AG04450 (cell line): ENCODE results near the gene NEURL1. TPM values are rescaled to one million over a fixed set of nuclear protein-coding genes. Genes with fewer than 3 reads are reported as not detected.

Experiments used
- CTCF ChIA-PET: fragments of 300-600, 350-600 bp; formaldehyde crosslinking; extraction: SDS; loops from one replicate; lab custom pipeline; 2022; ENCODE audit warnings: antibody characterized with exemption, inconsistent platforms; lab: Charles Lee
- POLR2A ChIA-PET: fragments of 350-600 bp; formaldehyde crosslinking; extraction: SDS; loops from one replicate; lab custom pipeline; 2021; ENCODE audit warnings: antibody characterized with exemption, inconsistent platforms; lab: Yijun Ruan, JAX
- DNase-seq: peaks from one replicate; pipeline ENCODE4 v3.0.0-alpha.2; 2011; ENCODE audit warnings: low read depth, low spot score
- H3K27ac ChIP-seq: one replicate; pipeline ENCODE4 v1.5.1; 2012; ENCODE audit warnings: low read depth, low read length, control low read depth
- H3K27me3 ChIP-seq: one replicate; pipeline ENCODE4 v1.6.0; 2012; ENCODE audit warnings: low read length; ENCODE audit not compliant: control insufficient read depth, insufficient read depth
- H3K4me3 ChIP-seq: 2 replicates; pipeline ENCODE4 v1.5.1; 2011; ENCODE audit warnings: mild to moderate bottlenecking, low read depth, low read length, control low read depth
- H3K9me3 ChIP-seq: 2 replicates; pipeline ENCODE4 v1.5.1; 2012; ENCODE audit warnings: low read length; ENCODE audit not compliant: control insufficient read depth, insufficient read depth
- polyA plus RNA-seq: library from polyadenylated mRNA; depleted of rRNA; stranded (reverse); fragments of >200 nt; gene quantifications from 2 replicates; pipeline ENCODE4 v1.2.3, GENCODE V29; 2011
- TF ChIP-seq, protein P1 (sequence below): IDR thresholded peaks from 2 replicates; pipeline ENCODE4 v1.5.1; 2011; ENCODE audit warnings: low read depth, low read length, control low read depth, inconsistent platforms

NEURL1 gene
- polyA plus RNA-seq, 1 experiment, result 0.67 TPM

DNA sequence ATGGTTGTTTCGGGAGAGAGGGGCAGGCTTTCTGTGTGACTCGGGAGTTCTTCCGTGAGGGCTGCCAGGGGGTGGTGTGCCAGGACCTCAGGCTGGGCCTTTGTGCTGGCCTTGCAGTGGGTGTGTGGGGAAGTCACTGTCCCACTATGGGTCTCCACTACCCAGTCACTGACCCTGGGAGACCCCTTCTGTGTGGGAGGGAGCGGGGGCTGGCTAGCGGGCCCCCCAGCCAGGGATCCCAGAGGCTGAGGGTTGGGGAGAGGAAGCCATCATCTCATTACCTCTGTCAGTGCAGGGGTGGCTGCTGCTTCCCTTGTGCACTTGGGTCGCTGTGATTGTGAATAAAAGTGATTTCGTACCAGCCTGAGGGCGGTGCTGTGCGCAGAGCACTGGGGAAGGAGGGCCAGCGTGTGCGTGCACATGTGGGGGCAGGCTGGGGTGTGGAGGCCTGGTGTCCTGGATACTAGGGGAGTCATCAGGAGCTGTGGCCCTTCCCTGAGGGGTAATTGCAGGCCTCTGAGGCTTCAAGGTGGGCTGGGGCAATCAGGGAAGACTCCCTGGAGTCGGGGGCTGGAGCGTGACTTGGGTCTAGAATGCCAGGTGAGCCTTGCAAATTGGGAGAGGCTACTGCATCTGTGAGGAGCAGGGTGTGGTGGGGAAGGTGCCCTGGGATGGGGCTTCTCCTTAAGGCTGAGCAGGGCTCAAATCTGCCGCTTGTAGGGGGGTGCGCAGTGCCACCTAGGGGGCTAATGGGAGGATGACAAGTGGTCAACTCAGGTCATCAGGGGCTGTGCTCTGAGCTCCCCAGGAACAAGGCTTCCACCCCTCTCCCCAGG lies 98.9 kb downstream of the NEURL1 start:
- no peak for DNase-seq
- POLR2A ChIA-PET, result no interaction called here
- Histone ChIP-seq H3K27ac (no peak overlapping the region), H3K27me3 (no peaks in the 10 kb centered on the region), H3K9me3 (no peaks in the 10 kb centered on the region), H3K4me3 (no peak overlapping the region)
- TF ChIP-seq, protein P1, sequence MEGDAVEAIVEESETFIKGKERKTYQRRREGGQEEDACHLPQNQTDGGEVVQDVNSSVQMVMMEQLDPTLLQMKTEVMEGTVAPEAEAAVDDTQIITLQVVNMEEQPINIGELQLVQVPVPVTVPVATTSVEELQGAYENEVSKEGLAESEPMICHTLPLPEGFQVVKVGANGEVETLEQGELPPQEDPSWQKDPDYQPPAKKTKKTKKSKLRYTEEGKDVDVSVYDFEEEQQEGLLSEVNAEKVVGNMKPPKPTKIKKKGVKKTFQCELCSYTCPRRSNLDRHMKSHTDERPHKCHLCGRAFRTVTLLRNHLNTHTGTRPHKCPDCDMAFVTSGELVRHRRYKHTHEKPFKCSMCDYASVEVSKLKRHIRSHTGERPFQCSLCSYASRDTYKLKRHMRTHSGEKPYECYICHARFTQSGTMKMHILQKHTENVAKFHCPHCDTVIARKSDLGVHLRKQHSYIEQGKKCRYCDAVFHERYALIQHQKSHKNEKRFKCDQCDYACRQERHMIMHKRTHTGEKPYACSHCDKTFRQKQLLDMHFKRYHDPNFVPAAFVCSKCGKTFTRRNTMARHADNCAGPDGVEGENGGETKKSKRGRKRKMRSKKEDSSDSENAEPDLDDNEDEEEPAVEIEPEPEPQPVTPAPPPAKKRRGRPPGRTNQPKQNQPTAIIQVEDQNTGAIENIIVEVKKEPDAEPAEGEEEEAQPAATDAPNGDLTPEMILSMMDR, result peak; percentile 77
- CTCF ChIA-PET, result interaction anchor here (0.6 to 7.2 kb wide), 24 partner anchors 8 to 175 kb away, joined by 3 to 146 read pairs (median 4); no protein-coding TSS in a partner anchor

DNA sequence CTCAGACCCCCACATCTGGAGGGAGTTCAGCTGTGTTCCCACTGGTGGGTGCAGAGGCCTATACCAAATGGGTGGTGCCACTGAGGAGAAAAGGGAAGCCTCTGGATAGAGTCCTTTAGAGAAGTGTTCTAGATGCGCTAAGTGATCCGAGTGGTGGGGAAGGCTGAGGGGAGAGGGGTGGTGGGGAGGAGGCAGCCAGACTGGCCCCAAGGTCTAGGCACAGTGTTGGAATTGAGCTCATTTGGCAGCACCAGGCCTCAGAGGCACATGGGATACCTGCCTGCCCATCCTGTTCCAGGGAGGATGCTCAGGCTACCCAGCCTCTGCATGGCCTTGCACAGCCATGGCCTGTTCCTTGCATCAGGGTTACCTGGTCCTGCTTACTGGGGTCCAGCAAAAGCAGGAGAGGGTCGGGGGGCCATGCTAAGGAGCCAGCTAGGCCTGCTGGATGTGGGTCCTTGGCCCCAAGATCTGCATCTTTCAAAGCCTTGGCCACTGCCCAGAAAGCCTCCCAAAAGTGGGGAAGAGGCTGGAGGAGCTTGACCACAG lies 99.6 kb downstream of the NEURL1 start:
- no peak for DNase-seq
- H3K4me3 ChIP-seq, result no peak overlapping the region
- no peak overlapping the region for H3K27ac ChIP-seq
- CTCF ChIA-PET, result interaction anchor here (0.6 to 7.2 kb wide), 24 partner anchors 9 to 176 kb away, joined by 3 to 146 read pairs (median 4); no protein-coding TSS in a partner anchor
- TF ChIP-seq, protein P1, result no peak
- H3K27me3 ChIP-seq, result no peaks in the 10 kb centered on the region
- H3K9me3 ChIP-seq, result no peaks in the 10 kb centered on the region
- POLR2A ChIA-PET, result no interaction called here

DNA sequence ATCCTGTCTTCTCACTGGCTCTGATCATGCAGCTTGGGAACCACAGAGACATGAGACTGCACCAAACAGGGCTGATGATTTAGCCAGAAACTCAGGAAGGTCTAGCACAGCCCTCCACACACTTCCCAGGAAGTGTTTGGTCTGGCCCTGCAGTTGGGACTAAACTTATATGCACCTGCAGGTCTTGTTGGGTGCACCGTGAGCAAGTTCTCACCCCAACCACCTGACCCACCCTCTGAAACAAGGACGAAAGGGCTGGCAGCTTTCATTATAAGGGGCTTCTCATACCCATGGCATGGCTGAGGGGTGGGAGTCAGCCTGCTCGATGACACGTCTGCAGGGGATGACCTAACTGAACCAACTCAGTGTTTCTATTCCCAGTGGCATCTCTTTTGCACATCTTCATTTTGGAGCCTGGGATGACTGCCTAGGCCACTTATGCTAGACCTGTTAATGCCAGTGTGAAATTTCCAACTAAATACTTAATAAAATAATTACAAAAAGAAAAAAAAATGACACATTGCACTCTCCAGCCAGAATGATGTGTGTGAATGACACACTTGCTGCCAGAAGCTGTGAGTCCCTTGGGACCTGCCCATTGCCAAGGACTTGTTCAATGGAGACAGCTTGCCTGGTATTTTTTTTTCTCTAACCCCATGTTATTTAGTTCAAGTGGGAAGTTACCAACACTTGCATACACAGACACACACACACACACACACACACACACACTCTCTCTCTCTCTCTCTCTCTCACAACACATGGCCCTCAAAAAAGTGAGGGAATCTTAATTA lies 102.6 kb downstream of the NEURL1 start:
- CTCF ChIA-PET, result interaction anchor here (1.1 to 7.2 kb wide), 2 partner anchors 90 to 117 kb away, joined by 3 to 146 read pairs; no protein-coding TSS in a partner anchor
- POLR2A ChIA-PET, result no interaction called here
- H3K27ac ChIP-seq, result no peak overlapping the region
- H3K4me3 ChIP-seq, result no peak overlapping the region
- H3K9me3 ChIP-seq, result no peaks in the 10 kb centered on the region
- no peak for DNase-seq
- H3K27me3 ChIP-seq, result no peaks in the 10 kb centered on the region
- TF ChIP-seq, protein P1, result no peak

DNA sequence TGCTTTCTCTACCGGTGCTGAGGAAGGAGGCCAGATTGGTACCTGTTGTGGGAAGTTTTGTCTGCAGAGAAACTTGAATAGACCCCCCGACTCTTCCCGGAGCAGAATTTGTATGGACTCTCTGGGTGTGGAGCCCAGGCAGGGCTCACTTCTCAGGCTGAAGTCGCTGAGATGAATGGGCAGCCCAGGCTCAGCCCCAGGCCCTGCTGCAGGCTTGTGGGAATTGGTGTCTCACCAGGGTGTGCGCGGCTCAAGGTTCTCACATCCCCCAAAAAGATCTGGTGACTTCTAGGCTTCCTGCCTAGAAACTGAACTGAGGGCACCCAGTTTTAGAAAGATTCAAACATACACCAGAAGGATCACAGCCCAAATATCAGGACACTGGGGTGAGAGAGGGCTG lies 103.5 kb downstream of the NEURL1 start:
- H3K4me3 ChIP-seq, result no peak overlapping the region
- no peak for DNase-seq
- no peak overlapping the region for H3K27ac ChIP-seq
- TF ChIP-seq, protein P1, result no peak
- ChIA-PET POLR2A (no interaction called here), CTCF (interaction anchor here (1.1 to 7.2 kb wide), 2 partner anchors 89 to 116 kb away, joined by 3 to 146 read pairs; no protein-coding TSS in a partner anchor)
- no peaks in the 10 kb centered on the region for H3K27me3 ChIP-seq
- no peaks in the 10 kb centered on the region; the same call in 1 of the 2 replicates for H3K9me3 ChIP-seq
